Measurements from ENCODE around the gene DCUN1D3. TPM values are rescaled to one million over a fixed set of nuclear protein-coding genes. Genes with fewer than 3 reads are reported as not detected.
A peak's percentile ranks its signal among the peaks of the same experiment; 100 is the strongest.
"Not testable (repeated sequence)": the region's sequence is repeated elsewhere in the genome, so short reads cannot be mapped to it uniquely, and the experiment has no call there.

DCUN1D3 gene
- total and polyA plus RNA-seq, 3 donors from 2014 or later: 15.2 to 19.5 (median 16.5) TPM

DNA sequence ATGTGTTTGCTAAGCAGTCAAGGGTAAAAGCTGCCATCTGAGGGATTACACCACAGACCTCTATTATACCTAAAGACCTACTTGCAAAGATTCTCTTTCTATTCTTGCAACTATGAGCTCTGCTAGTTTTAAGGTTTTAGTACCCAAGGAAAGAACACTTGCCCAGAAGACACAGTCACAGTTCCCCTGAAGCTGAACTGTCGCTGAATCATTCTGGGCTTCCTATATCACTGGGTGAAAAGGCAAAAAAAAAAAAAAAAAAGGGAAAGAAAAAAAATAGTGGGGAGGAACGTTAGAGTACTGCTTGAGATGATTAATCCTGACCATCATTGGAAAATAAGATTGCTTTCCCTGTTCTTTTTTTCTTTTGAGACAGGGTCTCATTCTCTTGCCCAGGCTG, 38.3 kb upstream of the DCUN1D3 start:
- H3K4me3 ChIP-seq: no peak overlapping the region
- intact Hi-C loops (cut with DNase I; ENCODE audit: low total_unique reads): no loop called here
- no peaks in the 10 kb centered on the region for H3K36me3 ChIP-seq (ENCODE audit: low read depth, missing control alignments)
- WGBS, 2 donors: 58 to 67% methylated on average over 2 of the region's 2 CpGs
- no peak for DNase-seq
- no peak for TF ChIP-seq POLR2A (IDR thresholded peaks at IDR 0.05)
- TF ChIP-seq, protein P1, sequence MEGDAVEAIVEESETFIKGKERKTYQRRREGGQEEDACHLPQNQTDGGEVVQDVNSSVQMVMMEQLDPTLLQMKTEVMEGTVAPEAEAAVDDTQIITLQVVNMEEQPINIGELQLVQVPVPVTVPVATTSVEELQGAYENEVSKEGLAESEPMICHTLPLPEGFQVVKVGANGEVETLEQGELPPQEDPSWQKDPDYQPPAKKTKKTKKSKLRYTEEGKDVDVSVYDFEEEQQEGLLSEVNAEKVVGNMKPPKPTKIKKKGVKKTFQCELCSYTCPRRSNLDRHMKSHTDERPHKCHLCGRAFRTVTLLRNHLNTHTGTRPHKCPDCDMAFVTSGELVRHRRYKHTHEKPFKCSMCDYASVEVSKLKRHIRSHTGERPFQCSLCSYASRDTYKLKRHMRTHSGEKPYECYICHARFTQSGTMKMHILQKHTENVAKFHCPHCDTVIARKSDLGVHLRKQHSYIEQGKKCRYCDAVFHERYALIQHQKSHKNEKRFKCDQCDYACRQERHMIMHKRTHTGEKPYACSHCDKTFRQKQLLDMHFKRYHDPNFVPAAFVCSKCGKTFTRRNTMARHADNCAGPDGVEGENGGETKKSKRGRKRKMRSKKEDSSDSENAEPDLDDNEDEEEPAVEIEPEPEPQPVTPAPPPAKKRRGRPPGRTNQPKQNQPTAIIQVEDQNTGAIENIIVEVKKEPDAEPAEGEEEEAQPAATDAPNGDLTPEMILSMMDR (IDR thresholded peaks at IDR 0.05): no peak
- no peaks in the 10 kb centered on the region for H3K27me3 ChIP-seq
- no peaks in the 10 kb centered on the region for H3K4me1 ChIP-seq
- H3K9me3 ChIP-seq: no peaks in the 10 kb centered on the region
- no peak overlapping the region for H3K27ac ChIP-seq

DNA sequence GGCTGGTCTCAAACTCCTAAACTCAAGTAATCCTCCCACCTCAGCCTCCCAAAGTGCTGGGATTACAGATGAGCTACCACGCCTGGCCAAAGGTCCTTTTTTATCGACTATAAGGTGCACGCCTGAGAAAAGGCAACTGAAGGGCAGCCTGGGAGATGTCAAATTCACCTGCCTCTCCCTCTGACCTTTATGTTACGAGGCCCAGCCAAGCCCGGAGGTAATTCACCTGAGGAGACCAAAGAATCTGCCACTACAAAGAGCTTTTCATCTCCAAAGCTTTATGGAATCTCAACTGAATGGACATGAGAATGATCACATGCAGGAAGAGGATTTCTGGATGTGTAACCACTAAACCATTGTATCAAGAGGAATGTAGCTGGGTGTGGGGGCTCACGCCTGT, 37.6 kb upstream of the DCUN1D3 start:
- no peak for TF ChIP-seq POLR2A (IDR thresholded peaks at IDR 0.05)
- TF ChIP-seq, protein P1 (IDR thresholded peaks at IDR 0.05): no peak
- Histone ChIP-seq H3K27me3 (no peaks in the 10 kb centered on the region), H3K27ac (no peak overlapping the region), H3K4me3 (no peak overlapping the region), H3K9me3 (no peaks in the 10 kb centered on the region), H3K36me3 (ENCODE audit: low read depth, missing control alignments) (no peaks in the 10 kb centered on the region), H3K4me1 (no peaks in the 10 kb centered on the region)
- no peak for DNase-seq
- intact Hi-C loops (cut with DNase I; ENCODE audit: low total_unique reads): no loop called here
- WGBS, 2 donors: 85 to 94% methylated on average over 6 of the region's 6 CpGs

DNA sequence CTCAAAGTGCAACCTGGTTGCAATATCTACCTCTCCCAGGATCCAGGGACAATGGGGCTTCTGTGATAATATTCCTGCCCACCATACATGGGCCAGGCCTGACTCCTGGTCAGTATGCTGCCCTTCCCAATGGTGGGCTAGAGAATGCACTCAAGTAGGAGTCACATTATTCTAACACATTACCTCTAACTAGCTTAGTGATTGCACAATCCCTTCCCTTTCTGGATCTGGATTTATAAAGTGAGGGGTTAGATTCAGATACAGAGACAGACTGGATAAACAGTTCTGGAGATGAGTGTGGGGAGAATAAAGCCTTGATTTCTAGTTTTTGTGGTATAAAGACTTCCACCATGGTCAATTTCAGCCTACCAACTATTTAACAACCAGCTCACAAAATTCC, 33.4 kb upstream of the DCUN1D3 start:
- intact Hi-C loops (cut with DNase I; ENCODE audit: low total_unique reads): no loop called here
- H3K27ac ChIP-seq: no peak overlapping the region
- H3K9me3 ChIP-seq: no peaks in the 10 kb centered on the region
- H3K4me1 ChIP-seq: no peaks in the 10 kb centered on the region
- H3K4me3 ChIP-seq: no peak overlapping the region
- H3K27me3 ChIP-seq: no peaks in the 10 kb centered on the region
- no peaks in the 10 kb centered on the region for H3K36me3 ChIP-seq (ENCODE audit: low read depth, missing control alignments)
- DNase-seq: no peak
- TF ChIP-seq, protein P1 (IDR thresholded peaks at IDR 0.05): no peak
- TF ChIP-seq POLR2A (IDR thresholded peaks at IDR 0.05): no peak

DNA sequence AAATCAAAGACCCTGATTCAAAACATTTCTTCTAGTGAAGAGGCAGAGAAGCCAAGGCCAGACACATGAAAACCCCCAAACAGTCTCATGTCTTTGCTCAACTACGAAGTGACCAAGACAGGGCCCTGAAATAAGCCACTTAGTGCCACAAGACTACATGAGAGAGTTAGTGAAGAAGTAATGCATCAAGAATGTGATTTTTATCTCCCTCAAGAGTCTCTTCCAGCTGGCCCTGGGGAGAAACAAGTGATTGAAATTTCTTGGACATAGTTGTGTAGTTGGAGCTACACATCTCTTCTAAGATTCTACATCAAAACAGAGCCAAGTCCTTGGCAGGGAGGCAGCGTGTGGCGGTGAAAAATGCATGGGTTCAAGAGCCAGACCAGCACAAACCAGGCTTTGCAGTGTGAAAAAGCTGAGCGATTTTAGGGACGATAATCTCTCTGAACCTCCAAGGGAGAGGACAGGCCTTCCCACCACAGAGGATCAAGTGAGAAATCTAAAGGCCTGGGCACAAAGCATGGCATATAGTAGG, 31.0 kb upstream of the DCUN1D3 start:
- no peak for DNase-seq
- WGBS, 2 donors: 87 to 97% methylated on average over 5 of the region's 5 CpGs
- TF ChIP-seq, protein P1 (IDR thresholded peaks at IDR 0.05): no peak
- no peak for TF ChIP-seq POLR2A (IDR thresholded peaks at IDR 0.05)
- no peaks in the 10 kb centered on the region for H3K36me3 ChIP-seq (ENCODE audit: low read depth, missing control alignments)
- H3K27me3 ChIP-seq: no peaks in the 10 kb centered on the region
- no peak overlapping the region for H3K27ac ChIP-seq
- intact Hi-C loops (cut with DNase I; ENCODE audit: low total_unique reads): no loop called here
- no peak overlapping the region for H3K4me3 ChIP-seq
- no peaks in the 10 kb centered on the region for H3K4me1 ChIP-seq
- no peaks in the 10 kb centered on the region for H3K9me3 ChIP-seq

DNA sequence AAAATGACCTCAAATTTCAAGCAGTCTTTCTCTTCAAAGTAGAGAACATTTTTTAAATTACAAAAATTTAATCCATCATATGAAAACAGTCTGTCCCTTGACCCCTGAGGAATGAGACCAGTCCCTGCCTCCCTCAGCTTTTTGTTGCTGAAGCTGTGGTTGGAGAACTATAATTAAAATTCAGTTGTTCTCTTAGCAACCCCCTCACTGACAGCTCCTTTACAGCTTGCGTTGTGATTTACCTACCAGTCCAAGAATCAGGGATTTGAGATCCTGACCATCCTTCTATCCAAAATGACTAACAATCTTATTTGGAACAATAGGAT, 30.2 kb upstream of the DCUN1D3 start:
- DNase-seq: no peak
- H3K27ac ChIP-seq: peak overlapping the region in 1 of 2 donors; percentile 1

DNA sequence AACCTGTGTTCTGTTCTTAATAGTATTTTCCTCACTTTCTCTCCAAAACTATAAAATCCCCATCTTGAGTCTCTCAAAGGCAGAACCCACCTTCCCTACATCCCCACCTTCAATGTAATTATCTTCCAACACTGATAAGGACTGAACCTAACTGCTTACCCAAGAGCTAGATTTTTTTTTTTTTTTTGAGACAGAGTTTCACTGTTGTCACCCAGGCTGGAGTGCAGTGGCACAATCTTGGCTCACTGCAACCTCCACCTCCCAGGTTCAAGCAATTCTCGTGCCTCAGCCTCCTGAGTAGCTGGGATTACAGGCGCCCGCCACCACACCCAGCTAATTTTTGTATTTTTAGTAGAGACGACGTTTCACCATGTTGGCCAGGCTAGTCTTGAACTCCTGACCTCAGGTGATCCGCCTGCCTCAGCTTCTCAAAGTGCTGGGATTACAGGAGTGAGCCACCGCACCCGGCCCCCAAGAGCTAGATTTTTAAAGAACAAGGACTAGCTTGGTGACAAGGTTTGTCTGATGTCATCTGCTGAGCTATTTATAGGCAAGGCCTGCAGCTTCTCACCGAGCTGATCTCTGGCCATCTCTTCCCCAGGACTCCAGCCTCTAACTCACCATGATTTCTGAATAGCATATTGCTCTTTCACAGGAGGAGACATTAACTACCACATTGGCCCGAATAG, 29.7 kb upstream of the DCUN1D3 start:
- H3K9me3 ChIP-seq; H3K4me1 ChIP-seq; H3K36me3 ChIP-seq (ENCODE audit: low read depth, missing control alignments); H3K27me3 ChIP-seq; H3K4me3 ChIP-seq; intact Hi-C loops (cut with DNase I; ENCODE audit: low total_unique reads); DNase-seq: not testable (repeated sequence)
- WGBS, 2 donors: 68 to 77% methylated on average over 10 of the region's 10 CpGs
- H3K27ac ChIP-seq: peak overlapping the region in 1 of 2 donors; percentile 1

More for the DNA sequence above, 30.2 kb upstream of the DCUN1D3 start:
- H3K4me1 ChIP-seq: no peaks in the 10 kb centered on the region
- intact Hi-C loops (cut with DNase I; ENCODE audit: low total_unique reads): no loop called here
- 64 to 81% methylated on average over 1 of the region's 1 CpG for WGBS, 2 donors
- H3K4me3 ChIP-seq: no peak overlapping the region
- H3K27me3 ChIP-seq: no peaks in the 10 kb centered on the region
- TF ChIP-seq, protein P1 (IDR thresholded peaks at IDR 0.05): no peak
- TF ChIP-seq POLR2A (IDR thresholded peaks at IDR 0.05): no peak
- H3K9me3 ChIP-seq: no peaks in the 10 kb centered on the region
- no peaks in the 10 kb centered on the region for H3K36me3 ChIP-seq (ENCODE audit: low read depth, missing control alignments)

All from testis (tissue), 3 donors.